ENCODE data around the gene FBXL13.
"Not testable (repeated sequence)": the region's sequence is repeated elsewhere in the genome, so short reads cannot be mapped to it uniquely, and the experiment has no call there.

Gene FBXL13

DNA sequence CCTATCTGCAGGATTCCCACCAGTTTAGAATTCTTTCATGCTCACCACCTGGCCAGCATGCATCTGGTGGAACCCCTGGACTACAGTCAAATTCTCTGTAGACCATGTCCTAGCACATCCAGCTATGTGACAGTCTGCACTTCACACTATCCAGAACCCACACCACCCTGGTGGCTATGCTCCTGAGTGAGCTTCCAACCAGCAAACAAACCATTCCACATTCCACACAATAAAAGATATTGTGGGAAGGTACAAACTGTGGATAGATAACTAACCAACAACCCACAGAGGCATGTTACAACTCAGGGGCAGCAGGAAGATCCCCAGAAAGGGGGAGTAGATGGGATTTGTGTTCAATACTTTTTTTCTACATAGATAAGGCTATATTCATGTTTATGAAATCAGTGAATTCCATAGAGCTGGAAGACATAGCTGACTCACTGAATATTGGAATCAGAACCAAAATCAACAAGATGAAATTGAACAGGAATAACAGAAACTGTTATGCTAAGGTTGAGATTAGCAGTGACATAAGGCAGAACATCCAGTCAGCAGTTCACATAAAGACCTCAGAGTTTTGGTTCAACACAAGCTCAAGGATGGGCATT, 89.3 kb downstream of the FBXL13 start:
- Histone ChIP-seq H3K27ac (ENCODE audit: low read depth, low read length, severe bottlenecking) (no peak overlapping the region), H3K9me3 (ENCODE audit: control insufficient read depth, low read length) (no peaks in the 10 kb centered on the region), H3K4me1 (ENCODE audit: control insufficient read depth, insufficient read depth, low read length, poor library complexity, severe bottlenecking) (peaks cover 5% of the 10 kb centered on the region), H3K4me3 (ENCODE audit: extremely low read depth, insufficient read depth, low read length, poor library complexity, severe bottlenecking) (no peak overlapping the region), H3K36me3 (ENCODE audit: control insufficient read depth, insufficient read depth, low read length) (no peaks in the 10 kb centered on the region)

DNA sequence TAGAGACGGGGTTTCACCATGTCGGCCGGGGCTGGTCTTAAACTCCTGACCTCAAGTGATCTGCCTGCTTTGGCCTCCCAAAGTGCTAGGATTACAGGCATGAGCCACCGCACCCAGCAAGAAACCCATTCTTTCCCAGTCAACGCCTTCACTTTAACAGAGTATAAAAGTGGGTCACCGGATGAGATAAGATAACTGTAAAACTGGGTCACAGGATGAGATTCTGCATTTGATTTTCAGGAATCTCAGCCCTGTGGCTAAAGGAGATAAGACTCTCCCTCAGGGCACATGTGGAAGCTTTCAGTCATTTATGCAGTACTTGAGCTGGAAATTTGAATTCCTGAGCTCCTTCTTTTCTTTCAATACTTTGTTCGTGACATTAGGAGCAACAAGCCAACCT, 91.0 kb downstream of the FBXL13 start:
- H3K4me1 ChIP-seq (ENCODE audit: control insufficient read depth, insufficient read depth, low read length, poor library complexity, severe bottlenecking): peaks cover 5% of the 10 kb centered on the region
- no peak overlapping the region for H3K27ac ChIP-seq (ENCODE audit: low read depth, low read length, severe bottlenecking)
- WGBS, 2 experiments (ENCODE audit: insufficient coverage in 2 of 2): 82 to 85% methylated on average over 2 of the region's 7 CpGs
- no peak overlapping the region for H3K4me3 ChIP-seq (ENCODE audit: extremely low read depth, insufficient read depth, low read length, poor library complexity, severe bottlenecking)
- no peaks in the 10 kb centered on the region for H3K9me3 ChIP-seq (ENCODE audit: control insufficient read depth, low read length)
- no peaks in the 10 kb centered on the region for H3K36me3 ChIP-seq (ENCODE audit: control insufficient read depth, insufficient read depth, low read length)

GRCh38 chr7:102982235-102982634, 92.4 kb downstream of the FBXL13 start:
- WGBS, 2 experiments (ENCODE audit: insufficient coverage in 2 of 2): no CpG with 5 or more reads among the region's 1 CpG
- H3K4me1 ChIP-seq (ENCODE audit: control insufficient read depth, insufficient read depth, low read length, poor library complexity, severe bottlenecking): no peaks in the 10 kb centered on the region
- H3K4me3 ChIP-seq (ENCODE audit: extremely low read depth, insufficient read depth, low read length, poor library complexity, severe bottlenecking): no peak overlapping the region
- no peak overlapping the region for H3K27ac ChIP-seq (ENCODE audit: low read depth, low read length, severe bottlenecking)
- no peaks in the 10 kb centered on the region for H3K36me3 ChIP-seq (ENCODE audit: control insufficient read depth, insufficient read depth, low read length)
- no peaks in the 10 kb centered on the region for H3K9me3 ChIP-seq (ENCODE audit: control insufficient read depth, low read length)

GRCh38 chr7:102981451-102981850, 93.1 kb downstream of the FBXL13 start:
- no peaks in the 10 kb centered on the region for H3K36me3 ChIP-seq (ENCODE audit: control insufficient read depth, insufficient read depth, low read length)
- no peaks in the 10 kb centered on the region for H3K4me1 ChIP-seq (ENCODE audit: control insufficient read depth, insufficient read depth, low read length, poor library complexity, severe bottlenecking)
- no peaks in the 10 kb centered on the region for H3K9me3 ChIP-seq (ENCODE audit: control insufficient read depth, low read length)
- no peak overlapping the region for H3K4me3 ChIP-seq (ENCODE audit: extremely low read depth, insufficient read depth, low read length, poor library complexity, severe bottlenecking)
- no peak overlapping the region for H3K27ac ChIP-seq (ENCODE audit: low read depth, low read length, severe bottlenecking)
- WGBS, 2 experiments (ENCODE audit: insufficient coverage in 2 of 2): 100% methylated on average over 2 of the region's 2 CpGs; no CpG with 5 or more reads in 1 of the 2 experiments

DNA sequence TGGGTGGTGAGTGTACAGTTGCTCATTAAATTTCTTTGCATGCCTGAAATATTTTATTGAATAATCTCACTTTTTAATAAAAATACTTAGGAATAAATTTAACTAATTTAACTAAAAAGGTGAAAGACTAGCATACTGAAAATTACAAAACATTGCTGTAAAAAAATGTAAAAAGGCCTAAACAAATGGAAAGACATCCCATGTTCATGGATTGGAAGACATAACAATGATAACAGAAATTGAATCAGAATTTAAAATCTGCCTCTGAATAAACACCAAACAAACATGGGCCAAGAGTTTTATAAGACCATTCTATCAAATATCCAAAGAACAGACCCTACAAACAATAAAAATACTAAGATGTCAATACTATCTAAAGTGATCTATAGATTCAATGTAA, 94.9 kb downstream of the FBXL13 start:
- Histone ChIP-seq H3K36me3 (ENCODE audit: control insufficient read depth, insufficient read depth, low read length) (no peaks in the 10 kb centered on the region), H3K4me3 (ENCODE audit: extremely low read depth, insufficient read depth, low read length, poor library complexity, severe bottlenecking) (no peak overlapping the region), H3K9me3 (ENCODE audit: control insufficient read depth, low read length) (no peaks in the 10 kb centered on the region), H3K4me1 (ENCODE audit: control insufficient read depth, insufficient read depth, low read length, poor library complexity, severe bottlenecking) (no peaks in the 10 kb centered on the region), H3K27ac (ENCODE audit: low read depth, low read length, severe bottlenecking) (no peak overlapping the region)

DNA sequence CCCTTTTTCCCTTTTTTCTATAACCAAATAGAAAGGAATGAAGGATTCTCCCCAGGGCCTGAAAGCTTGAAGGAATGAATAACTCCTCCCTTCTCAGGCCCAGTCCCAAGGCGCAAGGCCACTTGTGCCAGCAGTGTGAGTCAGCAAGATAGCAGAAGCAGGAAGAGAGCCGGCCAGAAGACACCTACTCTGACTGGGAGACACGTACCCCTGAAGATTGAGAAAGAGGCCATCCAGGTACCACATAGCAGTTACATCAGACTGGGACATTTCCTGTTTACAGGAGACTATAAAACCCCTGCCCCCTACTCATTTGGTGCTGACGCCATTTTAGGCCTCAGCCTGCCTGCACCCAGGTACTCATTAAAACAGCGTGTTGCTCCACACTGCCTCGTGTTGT, 96.3 kb downstream of the FBXL13 start:
- 84 to 96% methylated on average over 4 to 5 of the region's 6 CpGs for WGBS, 2 experiments (ENCODE audit: insufficient coverage in 2 of 2)
- no peaks in the 10 kb centered on the region for H3K36me3 ChIP-seq (ENCODE audit: control insufficient read depth, insufficient read depth, low read length)
- no peak overlapping the region for H3K27ac ChIP-seq (ENCODE audit: low read depth, low read length, severe bottlenecking)
- H3K4me1 ChIP-seq (ENCODE audit: control insufficient read depth, insufficient read depth, low read length, poor library complexity, severe bottlenecking): no peaks in the 10 kb centered on the region
- H3K9me3 ChIP-seq (ENCODE audit: control insufficient read depth, low read length): no peaks in the 10 kb centered on the region
- no peak overlapping the region for H3K4me3 ChIP-seq (ENCODE audit: extremely low read depth, insufficient read depth, low read length, poor library complexity, severe bottlenecking)

GRCh38 chr7:102977586-102977985, 97.0 kb downstream of the FBXL13 start:
- not testable (repeated sequence) for H3K27ac ChIP-seq (ENCODE audit: low read depth, low read length, severe bottlenecking); H3K4me3 ChIP-seq (ENCODE audit: extremely low read depth, insufficient read depth, low read length, poor library complexity, severe bottlenecking); H3K9me3 ChIP-seq (ENCODE audit: control insufficient read depth, low read length); H3K36me3 ChIP-seq (ENCODE audit: control insufficient read depth, insufficient read depth, low read length); H3K4me1 ChIP-seq (ENCODE audit: control insufficient read depth, insufficient read depth, low read length, poor library complexity, severe bottlenecking)
- WGBS, 2 experiments (ENCODE audit: insufficient coverage in 2 of 2): 80% methylated on average over 1 of the region's 4 CpGs; no CpG with 5 or more reads in 1 of the 2 experiments

DNA sequence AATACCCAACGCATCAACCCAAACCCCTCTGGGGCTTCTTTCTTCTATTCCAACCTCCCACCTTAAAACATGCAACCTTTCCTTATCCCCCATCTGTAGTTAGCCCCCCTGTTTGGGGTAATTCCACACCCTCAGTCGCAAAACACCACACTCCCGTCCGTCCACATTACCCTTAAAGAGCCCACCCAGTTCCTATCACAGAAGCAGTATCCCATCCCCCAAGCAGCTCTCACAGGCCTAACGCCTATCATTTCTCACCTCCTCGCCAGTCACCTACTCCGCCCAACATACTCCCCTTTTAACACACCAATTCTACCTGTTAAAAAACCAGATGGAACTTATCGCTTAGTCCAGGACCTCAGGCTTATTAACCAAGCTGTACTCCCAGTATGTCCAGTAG, 98.1 kb downstream of the FBXL13 start:
- WGBS, 2 experiments (ENCODE audit: insufficient coverage in 2 of 2): 81 to 84% methylated on average over 5 to 8 of the region's 8 CpGs
- H3K27ac ChIP-seq (ENCODE audit: low read depth, low read length, severe bottlenecking): no peak overlapping the region
- no peaks in the 10 kb centered on the region for H3K4me1 ChIP-seq (ENCODE audit: control insufficient read depth, insufficient read depth, low read length, poor library complexity, severe bottlenecking)
- H3K4me3 ChIP-seq (ENCODE audit: extremely low read depth, insufficient read depth, low read length, poor library complexity, severe bottlenecking): no peak overlapping the region
- no peaks in the 10 kb centered on the region for H3K9me3 ChIP-seq (ENCODE audit: control insufficient read depth, low read length)
- no peaks in the 10 kb centered on the region for H3K36me3 ChIP-seq (ENCODE audit: control insufficient read depth, insufficient read depth, low read length)

- no peak overlapping the region for H3K4me3 ChIP-seq (ENCODE audit: extremely low read depth, insufficient read depth, low read length, poor library complexity, severe bottlenecking)
- WGBS, 2 experiments (ENCODE audit: insufficient coverage in 2 of 2): 83 to 87% methylated on average over 3 to 5 of the region's 8 CpGs
- H3K27ac ChIP-seq (ENCODE audit: low read depth, low read length, severe bottlenecking): no peak overlapping the region
- H3K9me3 ChIP-seq (ENCODE audit: control insufficient read depth, low read length): no peaks in the 10 kb centered on the region
- H3K4me1 ChIP-seq (ENCODE audit: control insufficient read depth, insufficient read depth, low read length, poor library complexity, severe bottlenecking): no peaks in the 10 kb centered on the region
- H3K36me3 ChIP-seq (ENCODE audit: control insufficient read depth, insufficient read depth, low read length): no peaks in the 10 kb centered on the region
These were observed 98.7 kb downstream of the FBXL13 start for GRCh38 chr7:102975854-102976253.

GRCh38 chr7:102974366-102975236, 100.0 kb downstream of the FBXL13 start:
- Histone ChIP-seq H3K4me3 (ENCODE audit: extremely low read depth, insufficient read depth, low read length, poor library complexity, severe bottlenecking) (no peak overlapping the region), H3K27ac (ENCODE audit: low read depth, low read length, severe bottlenecking) (no peak overlapping the region), H3K9me3 (ENCODE audit: control insufficient read depth, low read length) (no peaks in the 10 kb centered on the region), H3K36me3 (ENCODE audit: control insufficient read depth, insufficient read depth, low read length) (no peaks in the 10 kb centered on the region), H3K4me1 (ENCODE audit: control insufficient read depth, insufficient read depth, low read length, poor library complexity, severe bottlenecking) (no peaks in the 10 kb centered on the region)
- WGBS, 2 experiments (ENCODE audit: insufficient coverage in 2 of 2): 92% methylated on average over 14 to 15 of the region's 15 CpGs

- 93 to 97% methylated on average over 19 to 21 of the region's 23 CpGs for WGBS, 2 experiments (ENCODE audit: insufficient coverage in 2 of 2)
These were observed 101.3 kb downstream of the FBXL13 start for GRCh38 chr7:102973096-102973802.

More at GRCh38 chr7:102973096-102973802, 101.3 kb downstream of the FBXL13 start:
- Histone ChIP-seq H3K36me3 (ENCODE audit: control insufficient read depth, insufficient read depth, low read length) (no peaks in the 10 kb centered on the region), H3K4me3 (ENCODE audit: extremely low read depth, insufficient read depth, low read length, poor library complexity, severe bottlenecking) (no peak overlapping the region), H3K9me3 (ENCODE audit: control insufficient read depth, low read length) (no peaks in the 10 kb centered on the region), H3K27ac (ENCODE audit: low read depth, low read length, severe bottlenecking) (no peak overlapping the region), H3K4me1 (ENCODE audit: control insufficient read depth, insufficient read depth, low read length, poor library complexity, severe bottlenecking) (no peaks in the 10 kb centered on the region)

Data from mesodermal cell (in vitro differentiated cells).